NT2/D1 (cell line): ENCODE measurements around the gene ABCC6.
"Not testable (repeated sequence)": the region's sequence is repeated elsewhere in the genome, so short reads cannot be mapped to it uniquely, and the experiment has no call there.

ENCODE experiments used
- DNase-seq: peaks from one replicate; pipeline ENCODE4 v3.0.0-alpha.2; 2011; ENCODE audit warnings: low read depth, low spot score
- H3K27me3 ChIP-seq: 2 replicates; pipeline ENCODE4 v1.6.0; 2011; ENCODE audit warnings: mild to moderate bottlenecking; ENCODE audit not compliant: insufficient read length, insufficient read depth
- H3K36me3 ChIP-seq: 2 replicates; pipeline ENCODE4 v1.6.1; 2011; ENCODE audit warnings: mild to moderate bottlenecking, low read length, mixed read lengths; ENCODE audit not compliant: insufficient read depth, insufficient read length
- H3K4me1 ChIP-seq: 2 replicates; pipeline ENCODE4 v1.5.1; 2011; ENCODE audit not compliant: insufficient read depth, insufficient read length
- H3K4me3 ChIP-seq: 2 replicates; pipeline ENCODE4 v1.5.1; 2011; ENCODE audit warnings: low read depth; ENCODE audit not compliant: insufficient read length
- H3K9ac ChIP-seq: 2 replicates; pipeline ENCODE4 v1.6.0; 2011; ENCODE audit warnings: low read depth; ENCODE audit not compliant: insufficient read length
- H3K9me3 ChIP-seq: 2 replicates; pipeline ENCODE4 v1.5.1; 2011; ENCODE audit warnings: mild to moderate bottlenecking, low read length; ENCODE audit not compliant: insufficient read depth
- SUZ12 ChIP-seq: IDR thresholded peaks from 2 replicates; pipeline ENCODE4 v1.6.1; 2011; ENCODE audit not compliant: insufficient read length, insufficient read depth; ENCODE audit errors: extremely low read depth
- YY1 ChIP-seq: IDR thresholded peaks from 2 replicates; pipeline ENCODE4 v1.6.1; 2011; ENCODE audit not compliant: insufficient read length, insufficient read depth
- ZNF274 ChIP-seq: IDR thresholded peaks from 2 replicates; pipeline ENCODE4 v1.6.1; 2011; ENCODE audit warnings: mild to moderate bottlenecking, low read depth, low read length

Gene ABCC6

GRCh38 chr16:16110111-16110490, 113.2 kb downstream of the ABCC6 start:
- H3K36me3 ChIP-seq: peaks cover 67% of the 10 kb centered on the region
- H3K27me3 ChIP-seq: no peaks in the 10 kb centered on the region
- DNase-seq: no peak
- no peak overlapping the region for H3K9ac ChIP-seq
- H3K9me3 ChIP-seq: no peaks in the 10 kb centered on the region
- H3K4me3 ChIP-seq: no peak overlapping the region
- H3K4me1 ChIP-seq: peaks cover 5% of the 10 kb centered on the region
- TF ChIP-seq YY1 (no peak), ZNF274 (no peak), SUZ12 (no peak)

GRCh38 chr16:16109453-16110110, 113.7 kb downstream of the ABCC6 start:
- Histone ChIP-seq H3K36me3 (peaks cover 65% of the 10 kb centered on the region), H3K9ac (no peak overlapping the region), H3K4me3 (no peak overlapping the region), H3K4me1 (peaks cover 5% of the 10 kb centered on the region), H3K9me3 (no peaks in the 10 kb centered on the region; the same call in 1 of the 2 replicates), H3K27me3 (no peaks in the 10 kb centered on the region)
- no peak for DNase-seq
- TF ChIP-seq SUZ12: no peak
- no peak for TF ChIP-seq ZNF274
- TF ChIP-seq YY1: no peak

GRCh38 chr16:16108759-16109158, 114.5 kb downstream of the ABCC6 start:
- no peak for TF ChIP-seq ZNF274
- no peak for TF ChIP-seq YY1
- no peak for TF ChIP-seq SUZ12
- Histone ChIP-seq H3K9me3 (peaks cover 5% of the 10 kb centered on the region; the same call in 1 of the 2 replicates), H3K4me1 (peaks cover 5% of the 10 kb centered on the region), H3K9ac (no peak overlapping the region), H3K27me3 (no peaks in the 10 kb centered on the region), H3K36me3 (peaks cover 66% of the 10 kb centered on the region), H3K4me3 (no peak overlapping the region)
- DNase-seq: no peak

- DNase-seq: no peak
- Histone ChIP-seq H3K4me1 (peaks cover 5% of the 10 kb centered on the region), H3K27me3 (no peaks in the 10 kb centered on the region), H3K9ac (no peak overlapping the region), H3K9me3 (peaks cover 6% of the 10 kb centered on the region; the same call in 1 of the 2 replicates), H3K36me3 (peaks cover 64% of the 10 kb centered on the region), H3K4me3 (no peak overlapping the region)
- TF ChIP-seq YY1: no peak
- no peak for TF ChIP-seq ZNF274
- no peak for TF ChIP-seq SUZ12
These were observed 115.5 kb downstream of the ABCC6 start for GRCh38 chr16:16107839-16108238.

- TF ChIP-seq SUZ12: no peak
- TF ChIP-seq YY1: no peak
- no peak for TF ChIP-seq ZNF274
- Histone ChIP-seq H3K36me3 (peaks cover 64% of the 10 kb centered on the region), H3K9me3 (peaks cover 6% of the 10 kb centered on the region; the same call in 1 of the 2 replicates)
These were observed 116.8 kb downstream of the ABCC6 start for GRCh38 chr16:16106466-16106865.

GRCh38 chr16:16105646-16106045, 117.6 kb downstream of the ABCC6 start:
- Histone ChIP-seq H3K9me3 (peaks cover 6% of the 10 kb centered on the region; the same call in 1 of the 2 replicates), H3K27me3 (no peaks in the 10 kb centered on the region), H3K9ac (no peak overlapping the region), H3K36me3 (peaks cover 63% of the 10 kb centered on the region), H3K4me1 (peaks cover 5% of the 10 kb centered on the region), H3K4me3 (no peak overlapping the region)
- DNase-seq: no peak
- TF ChIP-seq SUZ12 (no peak), ZNF274 (no peak), YY1 (no peak)

More at GRCh38 chr16:16106466-16106865, 116.8 kb downstream of the ABCC6 start:
- Histone ChIP-seq H3K4me3 (no peak overlapping the region), H3K4me1 (peaks cover 5% of the 10 kb centered on the region), H3K27me3 (no peaks in the 10 kb centered on the region), H3K9ac (no peak overlapping the region)
- no peak for DNase-seq

- H3K9ac ChIP-seq, DNase-seq, H3K27me3 ChIP-seq, H3K9me3 ChIP-seq, H3K4me1 ChIP-seq, H3K4me3 ChIP-seq: not testable (repeated sequence)
- H3K36me3 ChIP-seq: peaks cover 66% of the 10 kb centered on the region
These were observed 118.5 kb downstream of the ABCC6 start for GRCh38 chr16:16104804-16105141.

GRCh38 chr16:16104132-16104803, 119.0 kb downstream of the ABCC6 start:
- not testable (repeated sequence) for H3K4me3 ChIP-seq, H3K4me1 ChIP-seq, H3K27me3 ChIP-seq, H3K9ac ChIP-seq, H3K9me3 ChIP-seq, DNase-seq
- H3K36me3 ChIP-seq: peaks cover 66% of the 10 kb centered on the region
